AG04450 (cell line): ENCODE data around the gene ORAI2. TPM values are rescaled to one million over a fixed set of nuclear protein-coding genes. Genes with fewer than 3 reads are reported as not detected.

Experiments used
- CTCF ChIA-PET: fragments of 300-600, 350-600 bp; formaldehyde crosslinking; extraction: SDS; loops from one replicate; lab custom pipeline; 2022; ENCODE audit warnings: antibody characterized with exemption, inconsistent platforms; lab: Charles Lee
- POLR2A ChIA-PET: fragments of 350-600 bp; formaldehyde crosslinking; extraction: SDS; loops from one replicate; lab custom pipeline; 2021; ENCODE audit warnings: antibody characterized with exemption, inconsistent platforms; lab: Yijun Ruan, JAX
- DNase-seq: peaks from one replicate; pipeline ENCODE4 v3.0.0-alpha.2; 2011; ENCODE audit warnings: low read depth, low spot score
- H3K27ac ChIP-seq: one replicate; pipeline ENCODE4 v1.5.1; 2012; ENCODE audit warnings: low read depth, low read length, control low read depth
- H3K27me3 ChIP-seq: one replicate; pipeline ENCODE4 v1.6.0; 2012; ENCODE audit warnings: low read length; ENCODE audit not compliant: control insufficient read depth, insufficient read depth
- H3K4me3 ChIP-seq: 2 replicates; pipeline ENCODE4 v1.5.1; 2011; ENCODE audit warnings: mild to moderate bottlenecking, low read depth, low read length, control low read depth
- H3K9me3 ChIP-seq: 2 replicates; pipeline ENCODE4 v1.5.1; 2012; ENCODE audit warnings: low read length; ENCODE audit not compliant: control insufficient read depth, insufficient read depth
- polyA plus RNA-seq: library from polyadenylated mRNA; depleted of rRNA; stranded (reverse); fragments of >200 nt; gene quantifications from 2 replicates; pipeline ENCODE4 v1.2.3, GENCODE V29; 2011
- TF ChIP-seq, protein P1 (sequence below): IDR thresholded peaks from 2 replicates; pipeline ENCODE4 v1.5.1; 2011; ENCODE audit warnings: low read depth, low read length, control low read depth, inconsistent platforms

ORAI2 gene
- polyA plus RNA-seq, 1 experiment = 27.8 TPM

DNA sequence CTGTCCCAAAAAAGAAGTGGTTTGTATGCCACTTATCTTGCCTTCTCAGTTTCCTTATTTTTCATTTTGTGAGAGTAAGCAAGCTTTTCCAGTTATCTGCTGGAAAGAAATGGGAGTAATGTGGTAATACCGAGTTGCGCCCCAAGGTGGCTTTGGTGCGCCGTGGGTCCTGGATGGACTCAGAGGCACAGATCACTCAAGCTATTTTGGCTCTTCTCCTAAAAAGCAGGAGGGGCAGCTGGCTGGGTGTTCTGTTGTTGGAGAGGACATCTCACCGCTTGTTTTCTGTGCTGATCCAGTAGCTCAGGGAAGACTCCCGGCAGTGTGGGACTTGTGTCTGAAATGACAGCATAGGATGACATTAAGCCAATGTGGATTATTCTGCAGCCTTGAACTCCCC lies 20.8 kb upstream of the ORAI2 start:
- ChIA-PET POLR2A (interaction anchor here (0.6 kb wide), 1 partner anchor 17 kb away, joined by 4 read pairs; no protein-coding TSS in a partner anchor), CTCF (interaction anchor here (1.0 kb wide), 2 partner anchors 9 to 12 kb away, joined by 3 read pairs; no protein-coding TSS in a partner anchor)

DNA sequence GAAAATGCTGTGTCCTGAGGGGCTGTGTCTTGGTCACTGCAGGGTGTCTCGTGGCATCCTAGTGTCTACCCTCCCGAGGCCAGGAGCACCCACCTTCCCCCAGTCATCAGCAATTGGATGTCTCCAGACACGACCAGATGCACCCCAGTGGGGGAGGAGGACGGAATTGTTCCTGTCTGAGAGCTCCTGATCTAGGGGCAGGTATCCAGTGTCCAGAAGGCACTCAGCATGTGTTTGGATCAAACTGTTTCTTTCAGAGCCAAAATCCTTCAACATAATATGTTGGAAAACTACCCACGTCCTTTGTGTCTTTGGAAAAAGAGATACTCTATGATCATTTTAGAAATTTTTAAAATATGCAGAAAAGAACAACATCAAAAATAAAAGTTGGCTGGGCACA lies 20.3 kb upstream of the ORAI2 start:
- CTCF ChIA-PET = interaction anchor here (0.7 to 1.0 kb wide), 2 partner anchors 8 to 9 kb away, joined by 3 read pairs; no protein-coding TSS in a partner anchor
- H3K27me3 ChIP-seq = no peaks in the 10 kb centered on the region
- POLR2A ChIA-PET = no interaction called here

More for the DNA sequence above, 20.8 kb upstream of the ORAI2 start:
- H3K27ac ChIP-seq = no peak overlapping the region
- TF ChIP-seq, protein P1, sequence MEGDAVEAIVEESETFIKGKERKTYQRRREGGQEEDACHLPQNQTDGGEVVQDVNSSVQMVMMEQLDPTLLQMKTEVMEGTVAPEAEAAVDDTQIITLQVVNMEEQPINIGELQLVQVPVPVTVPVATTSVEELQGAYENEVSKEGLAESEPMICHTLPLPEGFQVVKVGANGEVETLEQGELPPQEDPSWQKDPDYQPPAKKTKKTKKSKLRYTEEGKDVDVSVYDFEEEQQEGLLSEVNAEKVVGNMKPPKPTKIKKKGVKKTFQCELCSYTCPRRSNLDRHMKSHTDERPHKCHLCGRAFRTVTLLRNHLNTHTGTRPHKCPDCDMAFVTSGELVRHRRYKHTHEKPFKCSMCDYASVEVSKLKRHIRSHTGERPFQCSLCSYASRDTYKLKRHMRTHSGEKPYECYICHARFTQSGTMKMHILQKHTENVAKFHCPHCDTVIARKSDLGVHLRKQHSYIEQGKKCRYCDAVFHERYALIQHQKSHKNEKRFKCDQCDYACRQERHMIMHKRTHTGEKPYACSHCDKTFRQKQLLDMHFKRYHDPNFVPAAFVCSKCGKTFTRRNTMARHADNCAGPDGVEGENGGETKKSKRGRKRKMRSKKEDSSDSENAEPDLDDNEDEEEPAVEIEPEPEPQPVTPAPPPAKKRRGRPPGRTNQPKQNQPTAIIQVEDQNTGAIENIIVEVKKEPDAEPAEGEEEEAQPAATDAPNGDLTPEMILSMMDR = peak; percentile 42
- DNase-seq = no peak
- H3K27me3 ChIP-seq = no peaks in the 10 kb centered on the region
- H3K4me3 ChIP-seq = no peak overlapping the region
- H3K9me3 ChIP-seq = peaks cover 3% of the 10 kb centered on the region; the same call in 1 of the 2 replicates

DNA sequence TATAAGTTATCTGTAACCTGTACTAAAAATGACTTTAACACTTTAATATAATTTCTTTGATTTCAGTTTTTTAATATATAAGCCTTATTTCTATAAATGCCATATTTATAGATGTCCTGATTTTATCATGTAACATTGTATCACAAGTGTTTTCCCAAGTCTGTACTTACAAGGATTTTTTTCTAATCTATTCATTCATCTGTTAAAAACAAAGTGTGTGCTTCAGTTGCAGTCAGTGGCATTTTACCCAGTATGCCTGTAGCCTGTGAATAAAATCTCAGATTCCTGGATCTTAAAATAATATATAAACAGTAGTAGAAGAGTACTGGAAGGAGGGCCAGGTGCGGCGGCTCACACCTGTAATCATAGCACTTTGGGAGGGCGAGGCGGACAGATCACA lies 19.8 kb upstream of the ORAI2 start:
- TF ChIP-seq, protein P1 = no peak
- Histone ChIP-seq H3K27me3 (no peaks in the 10 kb centered on the region), H3K4me3 (no peak overlapping the region), H3K27ac (no peak overlapping the region), H3K9me3 (peaks cover 3% of the 10 kb centered on the region; the same call in 1 of the 2 replicates)
- POLR2A ChIA-PET = no interaction called here
- no peak for DNase-seq
- CTCF ChIA-PET = interaction anchor here (0.7 to 1.7 kb wide), 2 partner anchors 9 kb away, joined by 3 to 5 read pairs; no protein-coding TSS in a partner anchor

More for the DNA sequence above, 20.3 kb upstream of the ORAI2 start:
- no peak overlapping the region for H3K27ac ChIP-seq
- H3K9me3 ChIP-seq = peaks cover 3% of the 10 kb centered on the region; the same call in 1 of the 2 replicates
- DNase-seq = no peak
- no peak overlapping the region for H3K4me3 ChIP-seq
- TF ChIP-seq, protein P1 = no peak

DNA sequence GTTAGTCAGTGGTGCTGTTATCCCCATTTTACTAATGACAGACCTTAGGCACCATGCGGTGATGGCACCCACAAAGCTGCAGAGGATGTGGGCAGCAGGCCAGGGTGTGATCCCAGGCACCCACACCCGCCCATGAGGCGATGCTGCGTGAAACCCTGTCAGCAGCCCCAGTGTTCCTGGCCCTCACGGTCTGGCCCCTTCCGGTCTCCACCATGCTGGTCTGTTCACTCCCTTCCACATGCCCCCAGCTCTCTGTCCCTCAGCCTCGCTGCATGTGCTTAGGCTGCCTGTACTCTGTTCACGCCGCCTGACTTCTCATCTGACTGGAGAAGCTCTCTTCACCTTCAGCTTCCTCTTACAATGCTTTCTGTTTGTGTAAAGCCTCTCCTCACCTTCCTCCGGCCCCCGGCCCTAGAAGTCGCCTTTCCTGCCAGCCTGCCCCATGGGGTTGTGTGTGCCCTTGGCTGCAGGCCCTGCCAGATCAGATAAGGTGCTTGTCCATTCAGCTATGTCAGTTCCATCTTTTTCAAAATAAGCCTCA lies 17.6 kb upstream of the ORAI2 start:
- DNase-seq = no peak
- ChIA-PET CTCF (no interaction called here), POLR2A (no interaction called here)
- Histone ChIP-seq H3K27me3 (no peaks in the 10 kb centered on the region), H3K27ac (no peak overlapping the region), H3K9me3 (no peaks in the 10 kb centered on the region), H3K4me3 (no peak overlapping the region)
- TF ChIP-seq, protein P1 = no peak

DNA sequence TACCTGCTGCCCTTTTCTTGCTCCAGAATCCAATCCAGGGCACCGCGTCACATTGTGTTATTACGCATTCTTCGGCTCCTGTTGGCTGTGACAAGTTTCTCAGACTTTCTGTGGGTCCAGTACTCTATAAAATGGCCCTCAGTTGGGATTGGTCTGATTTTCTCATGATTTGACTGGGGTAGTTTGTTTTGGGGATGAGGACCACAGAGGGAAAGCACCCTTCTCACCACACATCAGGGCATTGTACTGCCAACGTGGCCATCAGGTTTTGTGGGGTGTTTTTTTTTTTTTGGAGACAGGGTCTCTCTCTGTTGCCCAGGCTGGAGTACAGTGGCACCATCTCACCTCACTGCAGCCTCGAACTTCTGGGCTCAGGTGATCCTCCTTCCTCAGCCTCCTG lies 17.0 kb upstream of the ORAI2 start:
- H3K4me3 ChIP-seq = no peak overlapping the region
- no peak overlapping the region for H3K27ac ChIP-seq
- DNase-seq = no peak
- POLR2A ChIA-PET = no interaction called here
- CTCF ChIA-PET = no interaction called here
- TF ChIP-seq, protein P1 = no peak
- H3K27me3 ChIP-seq = no peaks in the 10 kb centered on the region
- no peaks in the 10 kb centered on the region for H3K9me3 ChIP-seq
